Measurements from ENCODE around the gene ZNF219.

- TF ChIP-seq CTCF (IDR thresholded peaks at IDR 0.05; ENCODE audit: poor library complexity, severe bottlenecking) (no peak), EZH2 (IDR thresholded peaks at IDR 0.05; ENCODE audit: borderline replicate concordance, insufficient read depth, low read length, poor library complexity, severe bottlenecking) (no peak), POLR2AphosphoS5 (IDR thresholded peaks at IDR 0.05) (no peak), TAF1 (IDR thresholded peaks at IDR 0.05; ENCODE audit: low read depth) (no peak)
Observed at GRCh38 chr14:21098892-21099595, 589 bp upstream of the ZNF219 start.

Measured in neural cell (in vitro differentiated cells).